Measurements from ENCODE around the gene LIMS1.
"Not testable (repeated sequence)": the region's sequence is repeated elsewhere in the genome, so short reads cannot be mapped to it uniquely, and the experiment has no call there.

LIMS1 gene

GRCh38 chr2:108664979-108665378, 130.7 kb downstream of the LIMS1 start:
- not testable (repeated sequence) for DNase-seq (ENCODE audit: low read depth)

GRCh38 chr2:108665975-108666374, 131.7 kb downstream of the LIMS1 start:
- not testable (repeated sequence) for DNase-seq (ENCODE audit: low read depth)

DNA sequence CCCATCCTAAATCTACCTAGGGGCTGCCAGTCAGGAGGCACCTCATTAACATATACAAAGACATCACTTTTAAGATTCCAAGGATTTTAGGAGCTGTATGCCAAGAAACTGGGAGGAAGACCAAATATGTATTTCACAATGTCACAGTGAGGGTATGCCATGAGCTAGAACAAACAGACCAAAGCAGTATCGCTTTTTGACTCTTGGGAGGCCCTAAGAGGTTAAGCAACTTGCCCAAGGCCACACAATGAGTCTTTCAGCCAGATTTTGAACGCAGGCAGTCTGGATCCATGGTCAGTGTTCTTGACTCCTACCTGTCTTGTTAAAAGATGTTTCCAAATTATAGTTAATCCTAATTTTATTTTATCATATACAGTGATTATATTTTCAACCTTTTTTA, 132.9 kb downstream of the LIMS1 start:
- DNase-seq (ENCODE audit: low read depth), result peak; percentile 39

DNA sequence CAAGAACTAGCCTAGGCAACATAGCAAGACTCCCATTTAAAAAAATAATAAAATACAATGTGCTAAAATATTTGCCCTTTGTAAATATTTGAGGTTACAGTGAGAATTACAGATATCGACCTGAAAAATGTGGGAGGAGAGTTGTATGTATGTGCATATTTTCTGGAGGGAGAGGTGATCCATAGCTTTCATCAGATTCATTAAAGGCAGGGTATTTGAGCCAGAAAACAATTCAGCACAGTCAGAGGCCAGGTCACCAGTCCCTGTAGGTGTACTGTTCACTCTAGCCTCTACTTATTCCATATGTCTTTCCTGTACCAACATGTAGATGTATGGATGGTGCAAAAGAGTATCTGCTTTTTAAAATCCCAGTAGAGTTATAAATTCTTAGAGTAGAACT, 136.0 kb downstream of the LIMS1 start:
- not testable (repeated sequence) for DNase-seq (ENCODE audit: low read depth)

DNA sequence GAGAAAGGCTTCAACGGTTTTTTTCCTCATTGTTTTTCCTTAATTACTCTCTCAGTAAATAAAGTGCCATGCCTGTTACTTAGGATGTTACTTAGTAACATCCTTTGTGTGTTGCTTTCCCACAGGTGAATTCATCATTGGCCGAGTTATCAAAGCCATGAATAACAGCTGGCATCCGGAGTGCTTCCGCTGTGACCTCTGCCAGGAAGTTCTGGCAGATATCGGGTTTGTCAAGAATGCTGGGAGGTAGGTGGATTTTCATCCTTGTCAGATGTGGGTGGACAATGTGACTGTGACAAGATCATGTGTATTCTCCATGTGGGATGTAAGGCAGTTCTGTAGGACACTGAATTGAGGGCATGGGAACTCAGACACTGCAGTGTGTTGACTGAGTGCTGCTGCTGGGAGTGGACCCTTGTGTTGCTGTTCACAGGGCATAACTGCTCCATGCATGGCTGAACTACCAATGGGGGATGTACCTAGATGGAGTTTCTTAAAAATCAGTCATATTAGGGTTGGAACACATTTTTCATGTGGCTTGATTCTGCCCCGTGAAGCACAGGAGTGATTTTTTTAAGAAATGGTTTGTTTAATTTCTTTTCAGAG, 138.0 kb downstream of the LIMS1 start:
- not testable (repeated sequence) for DNase-seq (ENCODE audit: low read depth)

DNA sequence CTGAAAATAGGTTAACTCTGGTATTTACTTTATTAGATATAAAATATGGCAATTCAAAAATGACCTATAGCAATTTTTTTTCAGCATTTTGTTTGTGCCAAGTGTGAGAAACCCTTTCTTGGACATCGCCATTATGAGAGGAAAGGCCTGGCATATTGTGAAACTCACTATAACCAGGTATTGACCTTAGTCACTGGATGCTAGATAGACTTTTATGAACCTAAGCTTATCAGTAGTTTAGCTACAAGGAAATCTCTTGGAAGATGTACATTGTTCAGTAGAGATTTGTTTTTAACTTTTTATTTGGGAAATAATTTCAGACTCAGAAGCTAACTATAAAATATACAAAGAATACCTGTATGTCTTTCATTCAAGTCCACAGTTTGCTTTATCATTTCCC, 142.3 kb downstream of the LIMS1 start:
- not testable (repeated sequence) for DNase-seq (ENCODE audit: low read depth)

DNA sequence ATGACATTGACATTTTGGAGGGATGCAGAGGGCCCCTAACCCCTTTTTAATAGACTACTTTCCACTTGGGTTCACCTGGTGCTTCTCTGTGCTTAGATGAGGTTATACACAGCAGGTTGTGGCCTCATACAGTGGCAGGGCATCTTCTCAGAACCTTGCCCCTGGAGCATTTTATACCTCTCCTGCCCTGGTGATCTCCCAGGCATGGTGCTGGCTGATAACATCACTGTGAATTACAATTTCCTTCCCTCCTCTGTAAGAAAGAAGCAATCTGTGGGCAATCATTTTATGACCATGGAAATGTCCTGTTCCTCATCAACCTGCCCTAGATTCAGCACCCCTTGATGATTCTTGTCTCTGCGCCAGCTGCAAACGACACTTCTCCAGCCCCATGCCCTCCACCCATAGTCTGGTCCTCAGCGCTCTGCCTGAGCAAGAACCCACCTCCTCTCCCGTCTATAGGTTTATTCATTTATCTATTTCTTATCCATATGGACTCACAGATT, 143.0 kb downstream of the LIMS1 start:
- not testable (repeated sequence) for DNase-seq (ENCODE audit: low read depth)

- DNase-seq (ENCODE audit: low read depth), result peak; percentile 88
These were observed 144.0 kb downstream of the LIMS1 start for GRCh38 chr2:108678198-108678651.

- DNase-seq (ENCODE audit: low read depth), result not testable (repeated sequence)
These were observed 146.5 kb downstream of the LIMS1 start for GRCh38 chr2:108680805-108681204.

DNA sequence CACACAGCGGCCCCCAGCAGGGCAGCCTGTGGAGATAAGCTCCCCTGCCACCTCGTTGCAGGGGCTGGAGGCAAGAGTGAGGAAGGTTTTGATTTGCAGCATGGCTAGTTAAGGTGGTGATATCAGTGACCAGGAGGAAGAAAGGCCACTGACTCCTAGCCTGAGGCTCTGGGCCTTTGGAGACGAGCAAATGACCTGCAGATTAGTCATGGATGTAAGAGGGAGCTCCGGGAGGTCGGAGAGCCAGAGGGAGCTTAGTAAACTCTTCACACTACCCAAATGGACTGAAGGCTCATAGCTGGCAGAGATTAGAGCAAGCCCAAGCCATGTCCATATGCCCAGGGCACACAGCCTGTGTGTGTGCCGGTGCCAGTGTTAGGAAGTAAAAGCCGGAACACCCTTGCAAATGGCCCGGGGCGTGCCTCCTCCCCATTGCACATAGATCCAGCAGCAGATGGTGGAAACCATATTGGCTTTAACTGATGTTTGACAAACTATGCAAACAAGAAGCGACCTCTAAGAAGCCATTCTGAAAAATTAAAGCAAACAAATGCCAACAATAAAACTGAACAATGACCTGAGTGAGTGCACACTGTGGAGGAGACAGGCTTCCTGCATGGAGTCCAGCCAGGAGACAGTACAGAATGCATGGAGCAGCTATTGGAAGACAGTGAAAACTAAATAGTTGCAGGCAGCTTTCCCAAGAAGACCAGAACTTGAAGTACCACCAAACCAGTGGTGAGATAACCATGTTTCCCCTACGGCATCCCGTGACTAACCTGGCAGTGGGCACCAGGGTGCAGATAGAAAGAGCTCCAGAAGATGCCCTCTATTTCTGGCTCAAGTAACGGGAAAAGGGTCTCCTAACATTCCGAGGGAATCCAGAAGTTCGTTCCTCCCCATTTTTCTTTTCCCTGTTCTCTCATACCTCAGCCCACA, 154.8 kb downstream of the LIMS1 start:
- not testable (repeated sequence) for DNase-seq (ENCODE audit: low read depth)

GRCh38 chr2:108690001-108690400, 155.7 kb downstream of the LIMS1 start:
- not testable (repeated sequence) for DNase-seq (ENCODE audit: low read depth)

DNA sequence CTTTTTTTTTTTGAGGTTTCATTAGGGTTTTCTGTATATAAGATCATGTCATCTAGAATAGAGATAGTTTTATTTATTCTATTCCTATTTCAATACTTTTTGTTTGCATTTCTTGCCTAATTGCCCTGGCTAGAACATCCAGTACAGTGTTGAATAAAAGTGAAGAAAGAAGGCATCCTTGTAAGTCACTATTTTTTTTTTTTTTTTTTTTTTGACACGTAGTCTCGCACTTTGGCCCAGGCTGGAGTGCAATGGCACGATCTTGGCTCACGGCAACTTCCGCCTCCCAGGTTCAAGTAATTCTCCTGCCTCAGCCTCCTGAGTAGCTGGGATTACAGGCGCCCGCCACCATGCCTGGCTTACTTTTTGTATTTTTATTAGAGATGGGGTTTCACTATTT, 157.2 kb downstream of the LIMS1 start:
- no peak for DNase-seq (ENCODE audit: low read depth)

- no peak for DNase-seq (ENCODE audit: low read depth)
These were observed 166.9 kb downstream of the LIMS1 start for GRCh38 chr2:108701208-108701607.

GRCh38 chr2:108701806-108702205, 167.5 kb downstream of the LIMS1 start:
- no peak for DNase-seq (ENCODE audit: low read depth)

- no peak for DNase-seq (ENCODE audit: low read depth)
These were observed 170.6 kb downstream of the LIMS1 start for GRCh38 chr2:108704871-108705270.

- no peak for DNase-seq (ENCODE audit: low read depth)
These were observed 173.0 kb downstream of the LIMS1 start for GRCh38 chr2:108707300-108707699.

- DNase-seq (ENCODE audit: low read depth), result not testable (repeated sequence)
These were observed 182.7 kb downstream of the LIMS1 start for GRCh38 chr2:108716971-108717370.

DNA sequence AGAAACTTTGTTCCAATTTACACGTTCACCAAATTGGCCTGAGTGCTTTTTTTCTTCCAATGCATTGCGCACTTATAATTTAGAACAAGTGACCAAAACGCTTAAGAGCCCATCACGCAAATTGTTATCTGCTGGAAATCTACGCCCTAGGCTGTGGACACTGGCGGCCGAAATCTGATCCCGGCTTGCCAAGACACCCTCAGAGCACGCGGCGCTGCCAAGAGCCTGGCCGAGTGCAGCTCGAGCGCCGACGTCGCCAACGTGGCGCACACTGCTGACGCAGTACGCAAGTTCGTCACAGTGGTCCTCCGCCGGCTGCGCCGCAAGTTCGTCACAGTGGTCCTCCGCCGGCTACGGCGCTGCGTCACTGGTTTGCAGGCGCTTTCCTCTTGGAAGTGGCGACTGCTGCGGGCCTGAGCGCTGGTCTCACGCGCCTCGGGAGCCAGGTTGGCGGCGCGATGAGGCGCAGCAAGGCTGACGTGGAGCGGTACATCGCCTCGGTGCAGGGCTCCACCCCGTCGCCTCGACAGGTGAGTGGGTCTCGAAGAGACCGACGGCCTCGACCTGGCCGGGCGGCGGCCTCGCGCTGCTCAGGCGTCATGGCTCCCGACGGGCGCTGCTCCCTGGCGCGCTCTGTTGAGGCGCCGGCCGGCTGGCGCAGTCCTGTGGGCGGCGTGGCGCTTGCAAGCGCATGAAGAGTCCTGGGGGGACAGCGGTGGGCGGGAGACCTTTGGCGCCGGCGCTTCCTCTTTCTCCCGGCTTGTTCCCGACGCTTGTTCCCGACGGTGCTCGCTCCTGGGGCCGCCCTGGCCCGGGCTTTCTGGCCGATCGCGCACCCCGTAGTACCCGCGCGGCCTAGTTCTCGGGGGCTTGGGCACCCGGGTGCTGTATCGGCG, 185.1 kb downstream of the LIMS1 start, which contains the start of gene RANBP2:
RANBP2 (plus strand) TSS at position 334 of the 896 bp plus-strand sequence; CDS start at position 459, 125 bp downstream.
- DNase-seq (ENCODE audit: low read depth), result peak; percentile 100

GRCh38 chr2:108726048-108726447, 191.8 kb downstream of the LIMS1 start:
- DNase-seq (ENCODE audit: low read depth), result not testable (repeated sequence)

DNA sequence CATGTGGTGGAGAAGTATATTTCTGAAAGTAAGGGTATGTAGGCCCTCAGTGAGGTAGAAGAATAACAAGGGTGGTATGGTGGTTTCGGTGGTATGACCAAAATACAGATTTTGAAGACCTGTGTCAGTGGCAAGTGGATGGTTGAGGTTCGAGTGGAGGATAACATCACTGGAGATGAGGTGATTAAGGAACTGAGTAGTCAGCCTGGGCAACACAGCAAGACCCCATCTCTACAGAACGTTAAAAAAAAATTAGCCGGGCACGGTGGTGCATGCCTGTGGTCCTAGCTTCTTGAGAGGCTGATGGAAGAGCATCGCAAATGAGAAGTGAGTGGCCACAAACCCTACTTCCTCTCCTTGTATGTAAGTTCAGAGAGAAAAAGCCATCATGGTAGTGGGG, 200.4 kb downstream of the LIMS1 start:
- DNase-seq (ENCODE audit: low read depth), result peak; percentile 0
